HG03045 (cell line): ENCODE data around the gene RTN4R.

Experiments
- ATAC-seq: cut with Tn5 transposase; IDR thresholded peaks from one replicate; pipeline ENCODE4 v1.9.1; 2021; ENCODE audit warnings: mild to moderate bottlenecking, moderate library complexity; ENCODE audit not compliant: unreplicated experiment

Gene RTN4R

DNA sequence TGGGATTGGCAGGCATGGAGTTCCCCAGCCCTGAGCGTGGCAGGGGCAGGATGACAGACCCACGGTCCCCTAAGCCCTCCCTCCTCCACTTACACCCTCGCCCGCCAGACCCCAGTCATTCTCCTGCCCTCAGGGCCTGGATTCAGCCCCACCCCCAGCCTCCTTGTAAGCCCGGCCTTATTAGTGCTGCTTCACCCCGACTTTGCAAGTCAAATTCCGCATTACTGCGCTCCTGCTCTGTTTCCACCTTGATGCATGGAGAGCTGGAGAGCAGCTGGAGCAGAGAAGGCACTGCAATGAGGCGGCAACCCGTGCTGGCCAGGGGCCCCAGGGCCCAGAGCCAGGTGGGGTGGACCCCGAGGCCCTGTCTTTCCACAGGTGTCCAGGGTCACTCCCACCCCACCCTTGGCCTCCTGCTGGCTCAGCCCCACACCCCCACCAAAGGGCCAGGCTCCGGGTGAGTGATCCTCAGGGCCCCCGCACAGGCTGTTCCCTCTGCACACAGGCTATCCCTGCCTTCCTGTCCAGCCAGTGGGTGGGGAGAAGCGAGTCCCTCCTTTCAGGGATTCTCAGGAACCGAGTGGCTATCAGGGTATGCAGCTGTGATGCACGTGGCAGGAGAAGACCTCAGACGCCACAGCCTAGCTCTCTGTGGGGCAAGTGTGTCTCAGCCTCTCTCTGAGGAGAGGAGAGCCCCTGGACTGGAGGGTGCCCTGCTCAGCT is 36.4 kb downstream of the RTN4R start:
- ATAC-seq: no peak

DNA sequence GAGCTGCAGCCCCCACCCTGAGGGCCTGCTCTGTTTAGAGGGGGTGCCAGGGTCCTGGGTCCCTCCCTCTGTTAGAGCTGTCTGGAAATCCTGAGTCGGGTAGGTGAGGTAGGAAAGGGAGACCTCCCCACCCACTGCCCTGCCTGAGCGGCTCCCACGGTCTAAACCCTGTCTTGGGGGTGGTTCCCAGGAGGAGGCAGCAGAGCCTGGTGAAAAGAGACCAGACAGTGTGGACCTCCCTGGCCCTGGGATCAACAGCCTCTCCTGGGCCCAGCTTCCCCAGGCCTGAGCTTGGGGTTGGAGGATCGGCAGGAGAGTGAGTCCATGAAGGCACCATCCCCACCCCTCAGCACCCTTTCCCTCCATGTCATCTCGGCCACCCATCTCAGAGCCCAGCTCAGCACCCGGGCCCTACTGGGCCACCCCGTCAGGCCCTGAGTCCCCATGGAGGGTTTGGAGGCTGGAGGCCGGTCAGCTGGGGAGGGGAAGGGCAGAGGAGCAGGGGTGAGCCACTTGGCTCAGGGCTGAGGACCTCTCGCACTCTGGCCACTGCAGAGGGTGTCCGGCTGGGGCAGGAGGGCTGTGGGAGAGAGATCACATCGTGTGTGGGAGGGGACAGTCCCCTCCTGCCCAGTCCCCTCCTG is 37.2 kb downstream of the RTN4R start:
- ATAC-seq: no peak

DNA sequence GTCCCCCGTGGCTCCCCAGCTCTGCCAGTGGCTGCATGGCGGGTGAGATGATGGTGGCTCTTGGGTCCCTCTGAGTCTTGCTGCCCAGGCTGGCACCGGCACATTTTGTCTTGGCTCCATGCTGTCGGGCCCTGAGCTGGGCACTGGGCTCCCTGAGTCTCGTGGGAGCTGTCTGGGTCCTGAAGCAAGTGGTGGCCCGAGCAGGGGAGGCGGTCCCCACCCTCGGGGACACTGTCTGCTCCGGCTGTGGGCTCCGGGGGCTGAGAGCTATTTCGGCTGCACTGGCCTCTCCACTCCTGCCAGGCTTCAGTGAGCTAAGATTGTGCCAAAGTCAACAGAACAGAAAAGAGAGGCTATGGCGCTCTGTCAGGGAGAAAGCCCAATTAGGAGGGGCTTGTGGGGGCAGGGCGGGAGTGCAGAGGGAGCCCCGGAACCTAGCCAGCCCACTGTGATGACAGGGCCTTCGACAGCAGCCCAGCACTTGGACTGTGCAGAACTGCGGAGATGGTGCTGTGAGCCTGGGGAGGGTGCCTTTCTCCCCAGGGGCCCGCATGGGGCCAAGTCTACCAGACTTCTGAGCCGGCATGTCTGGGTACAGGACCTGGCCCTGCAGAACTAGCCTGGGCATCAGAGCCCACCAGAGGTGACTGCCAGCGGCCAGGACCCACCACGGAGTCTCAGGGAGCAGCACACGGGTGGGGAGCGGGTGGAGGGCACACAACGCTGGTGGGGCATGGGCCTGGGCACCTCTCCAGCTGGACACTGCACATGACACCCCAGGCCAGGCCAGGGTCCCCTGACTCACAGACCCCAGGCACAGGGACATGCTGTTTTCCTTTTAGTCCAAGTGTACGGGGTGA is 38.0 kb downstream of the RTN4R start:
- no peak for ATAC-seq

GRCh38 chr22:20228939-20229272 is 39.2 kb downstream of the RTN4R start:
- no peak for ATAC-seq

DNA sequence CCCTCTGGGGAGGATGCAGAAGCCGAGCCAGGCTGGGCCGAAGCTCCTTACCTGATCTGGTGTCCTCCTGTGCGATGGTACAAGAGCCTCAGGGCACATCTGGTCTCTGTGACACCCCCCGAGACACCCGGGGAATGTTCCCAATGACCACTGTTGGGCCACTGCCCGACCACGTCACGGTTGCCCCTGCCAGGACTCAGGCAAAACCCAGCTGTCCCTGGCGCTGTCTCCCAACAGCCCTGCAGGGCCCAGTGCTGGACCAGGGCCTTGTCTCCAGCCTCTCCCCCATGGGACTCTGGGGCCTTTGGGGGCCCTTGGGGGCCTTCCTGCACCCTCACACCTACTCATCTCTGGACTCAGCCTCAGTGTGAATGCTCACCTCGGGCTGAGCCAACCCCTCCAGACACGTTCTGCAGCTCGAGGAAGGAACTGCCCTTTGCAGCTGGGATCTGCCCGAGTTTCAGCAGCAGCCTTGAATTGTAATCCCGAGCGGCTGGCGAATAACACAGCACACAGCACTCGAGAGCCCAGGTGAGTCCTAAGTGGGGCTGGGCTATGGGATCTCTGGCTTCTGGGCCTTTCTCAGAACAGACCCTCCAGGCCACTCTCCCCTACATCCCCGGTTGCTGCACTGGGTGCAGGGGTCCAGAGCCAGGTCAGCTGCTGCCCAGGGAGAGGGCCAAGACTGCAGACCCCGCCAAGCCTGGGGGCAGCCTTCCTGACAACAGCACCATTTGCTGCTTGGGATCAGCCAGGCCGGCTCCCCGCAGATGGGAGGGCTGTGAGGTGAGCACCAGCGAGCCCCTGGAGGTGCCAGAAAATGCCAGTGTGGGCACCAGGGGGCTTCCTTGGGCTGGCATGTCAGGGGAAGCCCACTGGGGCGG is 39.8 kb downstream of the RTN4R start:
- ATAC-seq: no peak

- no peak for ATAC-seq
Measured at GRCh38 chr22:20227363-20227762, 40.8 kb downstream of the RTN4R start.

DNA sequence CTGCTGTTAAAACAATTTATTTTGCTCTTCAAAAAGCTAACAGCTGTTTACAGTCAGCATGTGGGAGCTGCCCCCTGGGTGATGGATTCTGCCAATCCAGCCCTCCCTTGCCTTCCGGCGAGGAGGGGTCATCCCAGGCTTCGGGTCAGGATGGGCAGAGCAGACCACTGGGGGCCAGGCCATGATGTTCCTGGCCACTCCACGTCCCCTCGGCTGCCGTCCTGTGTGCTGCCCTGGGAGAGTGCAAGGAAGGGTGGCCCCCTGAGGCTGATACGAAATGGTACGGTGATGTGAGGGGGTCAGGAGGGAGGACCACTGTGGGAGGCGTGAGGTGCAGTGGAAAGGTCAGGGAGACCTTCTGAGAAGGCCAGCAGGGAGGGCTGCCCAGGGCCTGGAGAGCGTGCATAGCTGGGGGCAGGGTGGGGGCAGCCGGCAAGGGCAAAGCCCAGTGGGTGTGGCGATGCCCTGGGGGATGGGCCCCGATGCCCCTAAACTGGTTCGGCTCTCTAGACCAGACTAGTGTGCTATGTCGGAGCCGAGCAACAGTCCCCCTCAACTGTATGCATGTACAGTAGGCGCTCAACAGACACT is 41.3 kb downstream of the RTN4R start:
- ATAC-seq: no peak

DNA sequence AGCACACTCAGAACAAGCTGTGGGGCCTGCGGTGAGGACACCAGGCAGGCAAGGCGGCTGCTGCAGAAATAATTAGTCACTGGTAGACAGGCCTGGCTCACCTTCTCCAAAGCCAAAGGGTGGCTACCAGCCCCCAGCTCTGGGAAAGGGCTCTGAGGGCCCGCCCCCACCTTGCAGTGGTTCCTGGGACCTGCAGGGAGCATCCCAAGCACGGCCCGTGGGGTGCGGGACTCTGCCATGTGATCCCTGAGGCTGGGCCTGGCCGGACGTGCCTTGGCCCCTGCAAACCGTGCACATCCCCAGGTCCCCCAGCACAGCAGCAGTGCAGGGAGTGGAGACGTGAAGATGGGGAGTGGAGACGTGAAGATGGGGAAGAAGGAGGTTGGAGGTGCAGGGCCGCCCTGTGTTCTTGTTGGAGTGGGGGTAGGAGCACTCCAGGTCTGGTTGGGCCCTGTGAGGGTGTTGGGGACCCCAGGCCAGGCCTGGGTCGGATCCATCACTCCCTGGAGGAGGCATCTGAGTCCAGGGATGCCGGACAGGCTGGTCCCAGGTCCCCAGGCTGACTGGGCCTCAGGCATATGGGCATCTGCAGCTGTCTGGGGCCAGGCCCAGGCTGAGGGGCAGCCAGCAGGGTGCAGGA is 41.9 kb downstream of the RTN4R start:
- ATAC-seq: no peak

DNA sequence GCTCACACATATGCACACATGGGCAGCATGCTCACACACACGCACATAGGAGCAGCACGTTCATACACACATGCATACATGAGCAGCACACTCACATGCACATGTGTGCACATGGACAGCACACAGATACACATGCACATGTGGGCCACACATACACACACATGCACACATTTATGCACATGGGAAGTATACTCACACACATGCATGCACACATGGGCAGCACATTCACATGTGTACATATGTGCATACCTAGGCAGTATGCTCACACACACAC is 42.5 kb downstream of the RTN4R start:
- no peak for ATAC-seq

GRCh38 chr22:20224917-20225692 is 43.0 kb downstream of the RTN4R start:
- no peak for ATAC-seq

DNA sequence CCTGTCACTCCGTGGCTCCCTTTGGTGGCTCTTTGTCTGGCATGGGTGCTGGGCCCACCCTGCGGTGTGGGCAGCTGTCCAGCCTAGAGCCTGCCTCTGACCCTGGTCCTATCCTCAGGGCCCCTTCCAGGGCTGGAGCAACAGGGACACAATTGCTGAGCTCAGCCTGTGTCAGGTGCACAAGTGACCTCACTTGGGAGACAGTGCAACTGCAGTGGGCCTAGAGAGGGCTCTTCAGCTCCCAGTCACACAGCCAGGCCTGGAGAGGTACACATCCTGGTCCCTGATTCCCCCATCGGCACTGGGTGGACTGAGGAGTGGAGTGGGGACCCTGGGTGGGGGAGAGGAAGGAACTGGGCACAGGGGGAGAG is 43.9 kb downstream of the RTN4R start:
- ATAC-seq: no peak

DNA sequence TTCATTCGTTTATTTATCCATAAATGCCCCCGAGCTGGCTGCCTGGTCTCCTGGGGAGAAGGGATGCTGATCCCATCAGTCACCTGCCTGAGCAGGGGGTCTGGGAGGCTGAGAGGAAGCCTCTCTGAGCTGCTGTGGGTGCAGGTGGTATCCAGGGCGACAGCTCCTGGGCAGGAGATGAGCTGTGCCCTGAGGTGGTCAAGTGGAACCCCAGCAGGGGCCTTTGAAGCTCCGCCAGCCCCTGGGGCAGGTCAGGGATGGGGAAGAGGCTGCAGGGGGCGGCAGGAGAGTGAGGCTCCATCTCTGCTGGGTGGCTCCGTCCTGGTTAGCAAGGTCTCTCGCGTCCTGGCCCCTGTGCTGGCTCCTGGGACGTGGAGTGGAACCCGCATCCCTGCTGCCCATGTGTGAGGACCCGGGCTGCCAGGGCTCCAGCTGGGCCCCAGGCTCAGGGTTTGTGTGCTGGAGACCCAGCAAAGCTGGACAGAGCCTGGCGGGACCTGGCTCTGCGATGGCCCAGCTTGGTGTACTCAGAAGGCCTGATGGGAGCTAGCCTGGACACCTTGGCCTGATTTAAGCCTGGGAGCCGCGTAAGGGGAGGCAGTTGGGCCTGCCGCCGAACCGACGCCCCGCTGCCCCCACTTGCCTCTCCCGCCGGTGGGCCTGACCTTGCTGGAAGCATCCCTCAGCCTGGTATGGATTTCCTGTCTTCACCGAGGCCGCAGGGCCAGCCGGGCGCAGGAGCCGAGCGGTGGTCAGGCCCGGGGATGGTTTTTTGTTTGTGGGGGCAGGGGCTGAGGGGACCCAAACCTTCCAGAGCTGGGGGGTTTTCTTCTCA is 44.5 kb downstream of the RTN4R start:
- ATAC-seq: no peak

GRCh38 chr22:20222764-20223420 is 45.2 kb downstream of the RTN4R start:
- no peak for ATAC-seq

GRCh38 chr22:20221421-20222340 is 46.4 kb downstream of the RTN4R start:
- no peak for ATAC-seq

DNA sequence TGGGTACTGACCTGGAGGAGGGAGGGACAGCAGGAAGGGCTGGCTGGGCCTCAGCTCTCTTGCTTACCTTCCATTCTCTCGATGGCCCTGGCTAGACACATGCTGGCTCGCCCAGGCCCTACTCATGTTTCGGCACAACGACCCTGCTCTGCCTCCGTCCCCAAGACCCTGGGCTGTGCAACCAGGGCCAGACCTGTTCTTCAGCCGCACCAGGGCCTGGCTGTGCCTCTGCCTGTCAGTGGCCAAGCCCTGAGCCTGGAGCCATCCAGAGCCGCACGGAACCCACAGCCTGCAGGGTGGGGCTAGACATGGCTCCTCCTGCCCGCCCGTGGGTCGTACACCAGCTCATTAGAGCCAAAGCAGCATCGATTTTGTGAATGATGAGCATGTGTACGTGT is 47.5 kb downstream of the RTN4R start:
- ATAC-seq: no peak

- ATAC-seq: no peak
Measured at GRCh38 chr22:20219667-20220628, 48.2 kb downstream of the RTN4R start.
